ENCODE measurements around the gene RBM48. TPM values are rescaled to one million over a fixed set of nuclear protein-coding genes. Genes with fewer than 3 reads are reported as not detected.

The RBM48 gene
- total and polyA plus RNA-seq, 2 donors (not counting 1 experiment from before 2014, with no cell fraction given), result 11.0 to 32.9 TPM

DNA sequence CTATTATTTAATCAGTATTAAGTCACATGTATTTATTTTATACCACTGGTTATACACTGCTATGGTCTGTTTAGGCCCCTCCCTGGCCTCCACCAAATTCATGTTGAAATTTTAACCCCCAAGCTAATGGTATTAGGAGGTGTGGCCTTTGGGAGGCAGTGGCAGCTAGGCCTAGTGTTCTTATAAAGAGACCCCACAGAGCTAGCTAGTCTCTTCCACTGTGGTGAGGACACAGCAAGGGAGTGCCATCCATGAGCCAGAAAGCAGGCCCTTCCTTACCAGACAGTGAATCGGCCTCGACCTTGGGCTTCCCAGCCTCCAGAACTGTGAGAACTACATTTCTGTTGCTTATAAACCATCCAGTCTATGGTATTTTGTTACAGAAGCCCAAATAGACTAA lies 28.7 kb downstream of the RBM48 start:
- no peak overlapping the region for H3K27ac ChIP-seq (ENCODE audit: low read length in 2 of 2)
- H3K4me3 ChIP-seq (ENCODE audit: control extremely low read depth in 1 of 5, extremely low read depth in 1 of 5, insufficient read depth in 1 of 5, low read depth in 2 of 5, low read length in 4 of 5), result no peak overlapping the region
- ChIA-PET CTCF (no interaction called here), POLR2A (no interaction called here)
- H2AFZ ChIP-seq (ENCODE audit: insufficient read depth, low read depth, low read length, poor library complexity, severe bottlenecking), result no peak overlapping the region
- H3K4me1 ChIP-seq (ENCODE audit: control insufficient read depth in 2 of 2, insufficient read depth in 2 of 2, low read length in 2 of 2), result no peaks in the 10 kb centered on the region
- no peak for TF ChIP-seq EZH2 (IDR thresholded peaks at IDR 0.05; ENCODE audit: borderline replicate concordance, insufficient read depth, low read depth, low read length, poor library complexity, severe bottlenecking)
- TF ChIP-seq, protein P1, sequence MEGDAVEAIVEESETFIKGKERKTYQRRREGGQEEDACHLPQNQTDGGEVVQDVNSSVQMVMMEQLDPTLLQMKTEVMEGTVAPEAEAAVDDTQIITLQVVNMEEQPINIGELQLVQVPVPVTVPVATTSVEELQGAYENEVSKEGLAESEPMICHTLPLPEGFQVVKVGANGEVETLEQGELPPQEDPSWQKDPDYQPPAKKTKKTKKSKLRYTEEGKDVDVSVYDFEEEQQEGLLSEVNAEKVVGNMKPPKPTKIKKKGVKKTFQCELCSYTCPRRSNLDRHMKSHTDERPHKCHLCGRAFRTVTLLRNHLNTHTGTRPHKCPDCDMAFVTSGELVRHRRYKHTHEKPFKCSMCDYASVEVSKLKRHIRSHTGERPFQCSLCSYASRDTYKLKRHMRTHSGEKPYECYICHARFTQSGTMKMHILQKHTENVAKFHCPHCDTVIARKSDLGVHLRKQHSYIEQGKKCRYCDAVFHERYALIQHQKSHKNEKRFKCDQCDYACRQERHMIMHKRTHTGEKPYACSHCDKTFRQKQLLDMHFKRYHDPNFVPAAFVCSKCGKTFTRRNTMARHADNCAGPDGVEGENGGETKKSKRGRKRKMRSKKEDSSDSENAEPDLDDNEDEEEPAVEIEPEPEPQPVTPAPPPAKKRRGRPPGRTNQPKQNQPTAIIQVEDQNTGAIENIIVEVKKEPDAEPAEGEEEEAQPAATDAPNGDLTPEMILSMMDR (IDR thresholded peaks at IDR 0.05), result no peak
- no peak overlapping the region for H3K27ac Mint-ChIP-seq
- H4K20me1 ChIP-seq (ENCODE audit: control insufficient read depth, insufficient read depth, low read length, poor library complexity, severe bottlenecking), result no peaks in the 10 kb centered on the region
- no peak overlapping the region for H3K4me2 ChIP-seq (replicated peaks; ENCODE audit: low read depth, low read length, poor library complexity, severe bottlenecking)
- H3K9ac ChIP-seq (ENCODE audit: low read length), result no peak overlapping the region
- H3K27me3 Mint-ChIP-seq, result no peaks in the 10 kb centered on the region
- ATAC-seq (ENCODE audit: low read depth) (no peak), DNase-seq (no peak)
- H3K36me3 ChIP-seq (replicated peaks in 1 of 2; ENCODE audit: control extremely low read depth in 1 of 2, control insufficient read depth in 1 of 2, extremely low read depth in 1 of 2, insufficient read depth in 2 of 2, low read length in 1 of 2), result peaks cover 6 to 7% of the 10 kb centered on the region in 2 experiments
- 95% methylated on average over 2 of the region's 2 CpGs for WGBS (ENCODE audit: insufficient coverage)
- no peaks in the 10 kb centered on the region for H3K4me1 Mint-ChIP-seq
- H3K4me3 Mint-ChIP-seq, result no peak overlapping the region
- intact Hi-C loops (cut with micrococcal nuclease), result no loop called here
- no peaks in the 10 kb centered on the region for H3K9me3 ChIP-seq (ENCODE audit: control extremely low read depth in 1 of 3, control insufficient read depth in 2 of 3, insufficient read depth in 1 of 3, low read length in 2 of 3)
- H3K79me2 ChIP-seq (ENCODE audit: control insufficient read depth, insufficient read depth, low read length), result no peaks in the 10 kb centered on the region
- H3K9me3 Mint-ChIP-seq (ENCODE audit: insufficient read depth), result no peaks in the 10 kb centered on the region
- no peaks in the 10 kb centered on the region for H3K27me3 ChIP-seq (replicated peaks in 1 of 4; ENCODE audit: control extremely low read depth in 1 of 4, control insufficient read depth in 3 of 4, insufficient read depth in 4 of 4, low read length in 3 of 4)

- ChIA-PET POLR2A (no interaction called here), CTCF (no interaction called here)
- Mint-ChIP-seq H3K27ac (no peak overlapping the region), H3K4me1 (no peaks in the 10 kb centered on the region), H3K4me3 (no peak overlapping the region), H3K9me3 (ENCODE audit: insufficient read depth) (no peaks in the 10 kb centered on the region), H3K27me3 (no peaks in the 10 kb centered on the region)
- H3K4me3 ChIP-seq (ENCODE audit: control extremely low read depth in 1 of 5, extremely low read depth in 1 of 5, insufficient read depth in 1 of 5, low read depth in 2 of 5, low read length in 4 of 5), result no peak overlapping the region
- no peak for DNase-seq
- TF ChIP-seq, protein P1 (IDR thresholded peaks at IDR 0.05), result no peak
- TF ChIP-seq EZH2 (IDR thresholded peaks at IDR 0.05; ENCODE audit: borderline replicate concordance, insufficient read depth, low read depth, low read length, poor library complexity, severe bottlenecking), result no peak
- no peaks in the 10 kb centered on the region for H4K20me1 ChIP-seq (ENCODE audit: control insufficient read depth, insufficient read depth, low read length, poor library complexity, severe bottlenecking)
- no peak overlapping the region for H3K9ac ChIP-seq (ENCODE audit: low read length)
- H3K27ac ChIP-seq (ENCODE audit: low read length in 2 of 2), result no peak overlapping the region
- no peak overlapping the region for H2AFZ ChIP-seq (ENCODE audit: insufficient read depth, low read depth, low read length, poor library complexity, severe bottlenecking)
- H3K9me3 ChIP-seq (ENCODE audit: control extremely low read depth in 1 of 3, control insufficient read depth in 2 of 3, insufficient read depth in 1 of 3, low read length in 2 of 3), result no peaks in the 10 kb centered on the region
- H3K36me3 ChIP-seq (replicated peaks in 1 of 2; ENCODE audit: control extremely low read depth in 1 of 2, control insufficient read depth in 1 of 2, extremely low read depth in 1 of 2, insufficient read depth in 2 of 2, low read length in 1 of 2), result peaks cover 8% of the 10 kb centered on the region in 2 experiments
- no peaks in the 10 kb centered on the region for H3K27me3 ChIP-seq (replicated peaks in 1 of 4; ENCODE audit: control extremely low read depth in 1 of 4, control insufficient read depth in 3 of 4, insufficient read depth in 4 of 4, low read length in 3 of 4)
- H3K79me2 ChIP-seq (ENCODE audit: control insufficient read depth, insufficient read depth, low read length), result no peaks in the 10 kb centered on the region
- H3K4me2 ChIP-seq (replicated peaks; ENCODE audit: low read depth, low read length, poor library complexity, severe bottlenecking), result no peak overlapping the region
- ATAC-seq (ENCODE audit: low read depth), result no peak
- intact Hi-C loops (cut with micrococcal nuclease), result no loop called here
- no peaks in the 10 kb centered on the region for H3K4me1 ChIP-seq (ENCODE audit: control insufficient read depth in 2 of 2, insufficient read depth in 2 of 2, low read length in 2 of 2)
- 94% methylated on average over 2 of the region's 7 CpGs for WGBS (ENCODE audit: insufficient coverage)
Measured at GRCh38 chr7:92557808-92558362, 29.3 kb downstream of the RBM48 start.
